ENCODE data around the gene PKN2.

The PKN2 gene

DNA sequence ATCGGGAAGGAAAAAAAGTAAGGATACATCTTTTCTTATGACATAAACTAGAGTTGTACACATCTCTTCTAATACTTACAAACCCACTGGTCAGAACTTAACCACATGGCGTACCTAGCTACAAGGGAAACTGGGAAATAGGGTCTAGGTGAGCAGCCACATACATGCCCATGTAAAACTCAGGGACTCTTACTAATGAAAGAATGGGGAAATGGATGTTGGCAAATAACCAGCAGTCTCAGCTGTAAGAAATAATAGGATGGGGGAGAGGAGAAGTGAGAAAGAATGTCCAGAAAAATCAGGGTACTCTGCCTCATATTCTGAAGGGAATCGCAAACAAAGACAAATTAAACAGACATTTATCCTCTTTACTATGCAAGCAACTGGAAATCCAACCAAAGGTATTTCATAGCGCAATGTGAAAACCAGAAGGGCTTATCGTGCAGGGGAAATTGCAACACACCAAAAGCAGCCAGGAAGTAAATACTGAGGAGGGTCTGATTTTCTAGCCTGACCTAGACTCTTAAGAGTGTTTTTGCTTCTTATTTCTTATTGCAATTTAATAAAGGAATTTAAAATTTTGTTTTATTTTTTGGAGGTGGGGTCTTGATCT, 189.8 kb downstream of the PKN2 start:
- no peaks in the 10 kb centered on the region for H3K9me3 ChIP-seq (ENCODE audit: control insufficient read depth, insufficient read depth, low read length)
- no peak overlapping the region for H3K4me3 ChIP-seq (ENCODE audit: low read length)
- H3K4me2 ChIP-seq (ENCODE audit: low read length), result no peak overlapping the region
- H3K79me2 ChIP-seq (ENCODE audit: control insufficient read depth, low read length), result peaks cover 81% of the 10 kb centered on the region
- no peaks in the 10 kb centered on the region for H3K27me3 ChIP-seq (ENCODE audit: control insufficient read depth, low read length)
- H3F3A ChIP-seq (ENCODE audit: control insufficient read depth, insufficient read depth), result peaks cover 7% of the 10 kb centered on the region; the same call in 1 of the 2 replicates
- no peak overlapping the region for H3K27ac ChIP-seq (ENCODE audit: low read depth, low read length)
- TF ChIP-seq EZH2phosphoT487 (IDR thresholded peaks at IDR 0.05; ENCODE audit: borderline replicate concordance, low read length), result no peak
- TF ChIP-seq, protein P1, sequence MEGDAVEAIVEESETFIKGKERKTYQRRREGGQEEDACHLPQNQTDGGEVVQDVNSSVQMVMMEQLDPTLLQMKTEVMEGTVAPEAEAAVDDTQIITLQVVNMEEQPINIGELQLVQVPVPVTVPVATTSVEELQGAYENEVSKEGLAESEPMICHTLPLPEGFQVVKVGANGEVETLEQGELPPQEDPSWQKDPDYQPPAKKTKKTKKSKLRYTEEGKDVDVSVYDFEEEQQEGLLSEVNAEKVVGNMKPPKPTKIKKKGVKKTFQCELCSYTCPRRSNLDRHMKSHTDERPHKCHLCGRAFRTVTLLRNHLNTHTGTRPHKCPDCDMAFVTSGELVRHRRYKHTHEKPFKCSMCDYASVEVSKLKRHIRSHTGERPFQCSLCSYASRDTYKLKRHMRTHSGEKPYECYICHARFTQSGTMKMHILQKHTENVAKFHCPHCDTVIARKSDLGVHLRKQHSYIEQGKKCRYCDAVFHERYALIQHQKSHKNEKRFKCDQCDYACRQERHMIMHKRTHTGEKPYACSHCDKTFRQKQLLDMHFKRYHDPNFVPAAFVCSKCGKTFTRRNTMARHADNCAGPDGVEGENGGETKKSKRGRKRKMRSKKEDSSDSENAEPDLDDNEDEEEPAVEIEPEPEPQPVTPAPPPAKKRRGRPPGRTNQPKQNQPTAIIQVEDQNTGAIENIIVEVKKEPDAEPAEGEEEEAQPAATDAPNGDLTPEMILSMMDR (IDR thresholded peaks at IDR 0.05; ENCODE audit: low read depth, low read length, poor library complexity, severe bottlenecking), result no peak
- no peaks in the 10 kb centered on the region for H3K9me2 ChIP-seq (replicated peaks; ENCODE audit: control insufficient read depth, low read length)
- peaks cover 7% of the 10 kb centered on the region; the same call in 1 of the 2 replicates for H4K20me1 ChIP-seq (ENCODE audit: control insufficient read depth, insufficient read depth, low read depth, low read length)
- H3K4me1 ChIP-seq (ENCODE audit: control insufficient read depth, low read length), result 0 out of 2 replicates have a peak, but pooled peaks cover 2% of the 10 kb centered on the region
- H3K36me3 ChIP-seq (ENCODE audit: control insufficient read depth, low read length), result peaks cover 29% of the 10 kb centered on the region

DNA sequence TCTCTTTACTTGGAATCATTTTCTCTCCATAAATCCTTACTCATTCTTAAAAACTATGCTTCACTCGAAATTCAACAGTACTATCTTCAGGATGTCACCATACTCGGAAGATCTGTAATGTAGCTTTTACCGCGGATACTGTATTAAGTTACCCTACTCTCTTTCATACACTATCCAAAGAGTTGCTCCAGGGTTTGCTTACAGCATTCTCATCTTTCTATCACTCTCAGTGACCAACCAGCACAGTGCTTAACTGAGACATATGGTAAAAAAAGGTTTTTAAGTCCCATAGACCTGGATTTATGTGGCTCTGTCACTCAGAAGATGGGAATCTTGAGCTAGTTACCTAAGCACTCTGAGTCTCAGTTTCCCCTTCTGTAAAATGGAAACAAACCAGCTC, 191.5 kb downstream of the PKN2 start:
- Histone ChIP-seq H3K9me2 (replicated peaks; ENCODE audit: control insufficient read depth, low read length) (no peaks in the 10 kb centered on the region), H3F3A (ENCODE audit: control insufficient read depth, insufficient read depth) (peaks cover 8% of the 10 kb centered on the region; the same call in 1 of the 2 replicates), H4K20me1 (ENCODE audit: control insufficient read depth, insufficient read depth, low read depth, low read length) (peaks cover 7% of the 10 kb centered on the region; the same call in 1 of the 2 replicates), H3K36me3 (ENCODE audit: control insufficient read depth, low read length) (peaks cover 35% of the 10 kb centered on the region), H3K27me3 (ENCODE audit: control insufficient read depth, low read length) (no peaks in the 10 kb centered on the region), H3K4me3 (ENCODE audit: low read length) (no peak overlapping the region), H3K9me3 (ENCODE audit: control insufficient read depth, insufficient read depth, low read length) (no peaks in the 10 kb centered on the region), H3K4me2 (ENCODE audit: low read length) (no peak overlapping the region), H3K27ac (ENCODE audit: low read depth, low read length) (no peak overlapping the region), H3K4me1 (ENCODE audit: control insufficient read depth, low read length) (0 out of 2 replicates have a peak, but pooled peaks cover 2% of the 10 kb centered on the region), H3K79me2 (ENCODE audit: control insufficient read depth, low read length) (peaks cover 69% of the 10 kb centered on the region)
- TF ChIP-seq, protein P1 (IDR thresholded peaks at IDR 0.05; ENCODE audit: low read depth, low read length, poor library complexity, severe bottlenecking), result no peak
- no peak for TF ChIP-seq EZH2phosphoT487 (IDR thresholded peaks at IDR 0.05; ENCODE audit: borderline replicate concordance, low read length)

DNA sequence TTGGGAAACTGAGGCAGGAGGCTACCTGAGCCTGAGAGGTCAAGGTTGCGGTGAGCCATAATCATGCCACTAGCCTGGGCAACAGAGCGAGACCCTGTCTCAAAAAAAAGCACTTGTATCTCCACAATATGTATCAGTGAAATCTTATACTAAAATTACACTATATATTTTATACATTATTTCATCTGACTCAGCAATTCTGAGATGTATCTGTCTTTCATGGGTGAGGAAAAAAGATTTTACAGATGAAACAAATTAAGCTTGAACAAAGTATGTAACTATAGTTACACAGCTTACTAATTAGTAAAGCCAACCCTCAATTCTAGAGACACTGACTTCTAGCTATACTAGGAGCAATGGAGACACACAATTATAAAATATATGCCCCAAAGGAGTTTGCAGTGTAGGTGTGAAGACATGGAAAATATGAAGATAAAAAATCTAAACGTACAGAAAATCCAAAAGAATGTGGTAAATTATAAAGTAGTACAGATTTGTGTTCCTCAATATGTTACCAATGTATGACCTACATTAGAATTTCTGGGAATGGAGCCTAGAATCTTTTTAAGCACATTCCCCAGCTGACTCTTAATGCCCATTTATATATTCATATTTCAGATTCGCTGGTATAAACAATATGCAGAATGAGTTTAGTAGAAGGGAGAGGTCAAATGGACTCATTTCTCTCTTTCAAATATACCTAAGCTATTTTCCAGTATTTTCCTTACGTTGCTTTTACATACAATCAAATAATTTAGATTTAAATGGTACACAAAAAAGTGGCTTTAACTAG, 192.7 kb downstream of the PKN2 start:
- Histone ChIP-seq H3K4me3 (ENCODE audit: low read length) (no peak overlapping the region), H3K9me3 (ENCODE audit: control insufficient read depth, insufficient read depth, low read length) (no peaks in the 10 kb centered on the region), H4K20me1 (ENCODE audit: control insufficient read depth, insufficient read depth, low read depth, low read length) (peaks cover 7% of the 10 kb centered on the region; the same call in 1 of the 2 replicates), H3K4me2 (ENCODE audit: low read length) (no peak overlapping the region), H3K79me2 (ENCODE audit: control insufficient read depth, low read length) (peaks cover 66% of the 10 kb centered on the region), H3K27me3 (ENCODE audit: control insufficient read depth, low read length) (no peaks in the 10 kb centered on the region), H3K9me2 (replicated peaks; ENCODE audit: control insufficient read depth, low read length) (no peaks in the 10 kb centered on the region), H3K27ac (ENCODE audit: low read depth, low read length) (no peak overlapping the region), H3F3A (ENCODE audit: control insufficient read depth, insufficient read depth) (peaks cover 8% of the 10 kb centered on the region; the same call in 1 of the 2 replicates), H3K36me3 (ENCODE audit: control insufficient read depth, low read length) (peaks cover 45% of the 10 kb centered on the region), H3K4me1 (ENCODE audit: control insufficient read depth, low read length) (0 out of 2 replicates have a peak, but pooled peaks cover 2% of the 10 kb centered on the region)
- TF ChIP-seq, protein P1 (IDR thresholded peaks at IDR 0.05; ENCODE audit: low read depth, low read length, poor library complexity, severe bottlenecking), result no peak
